NOMO-1 treated with DMSO at 0.1 percent for 48 hours (cell line): ENCODE results near the gene CCL2.
A peak's percentile ranks its signal among the peaks of the same experiment; 100 is the strongest.

ENCODE experiments used
- DNase-seq: peaks from one replicate; lab custom pipeline; 2025; ENCODE audit not compliant: unreplicated experiment; lab: John Stamatoyannopoulos, UW

Gene CCL2

DNA sequence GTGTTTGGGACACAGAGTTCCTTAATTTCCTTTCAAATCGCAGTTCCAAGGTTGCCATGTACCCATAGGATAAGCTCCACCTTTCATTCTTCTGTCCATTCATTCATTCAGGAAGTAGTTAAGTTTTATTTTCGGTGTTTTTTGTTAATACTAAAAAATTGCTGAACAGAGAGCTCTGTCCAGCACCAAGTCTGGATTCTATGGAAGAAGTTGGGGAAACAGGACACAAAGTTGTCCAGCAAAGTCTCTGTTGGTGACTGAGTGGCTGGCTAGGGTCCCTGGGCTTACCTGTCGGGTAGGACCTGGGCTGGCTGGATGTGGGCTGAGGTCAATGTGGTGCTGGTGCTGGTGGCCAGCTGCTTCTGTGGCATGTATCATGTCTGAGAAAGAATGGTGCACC is 17.6 kb upstream of the CCL2 start:
- no peak for DNase-seq

DNA sequence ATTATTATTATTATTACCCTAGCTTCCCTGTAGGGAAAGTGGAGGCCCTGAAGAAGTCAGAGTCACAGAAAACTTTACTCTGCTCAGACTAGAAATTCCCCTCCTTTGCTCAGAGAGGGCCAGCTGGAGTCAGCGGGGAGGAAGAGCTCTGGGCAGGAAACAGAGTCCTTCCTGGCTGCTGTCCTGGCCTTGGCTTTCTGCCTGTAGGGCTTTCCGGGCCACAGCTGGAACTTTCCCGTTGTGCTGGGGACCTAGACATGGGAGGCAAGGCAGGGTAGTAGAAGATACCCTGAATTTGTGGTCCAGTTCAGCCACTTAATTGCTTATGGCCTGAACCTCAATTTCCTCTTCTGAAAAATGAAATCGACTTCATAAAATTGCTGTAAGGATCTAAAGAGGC is 14.0 kb upstream of the CCL2 start:
- DNase-seq: peak; percentile 45

DNA sequence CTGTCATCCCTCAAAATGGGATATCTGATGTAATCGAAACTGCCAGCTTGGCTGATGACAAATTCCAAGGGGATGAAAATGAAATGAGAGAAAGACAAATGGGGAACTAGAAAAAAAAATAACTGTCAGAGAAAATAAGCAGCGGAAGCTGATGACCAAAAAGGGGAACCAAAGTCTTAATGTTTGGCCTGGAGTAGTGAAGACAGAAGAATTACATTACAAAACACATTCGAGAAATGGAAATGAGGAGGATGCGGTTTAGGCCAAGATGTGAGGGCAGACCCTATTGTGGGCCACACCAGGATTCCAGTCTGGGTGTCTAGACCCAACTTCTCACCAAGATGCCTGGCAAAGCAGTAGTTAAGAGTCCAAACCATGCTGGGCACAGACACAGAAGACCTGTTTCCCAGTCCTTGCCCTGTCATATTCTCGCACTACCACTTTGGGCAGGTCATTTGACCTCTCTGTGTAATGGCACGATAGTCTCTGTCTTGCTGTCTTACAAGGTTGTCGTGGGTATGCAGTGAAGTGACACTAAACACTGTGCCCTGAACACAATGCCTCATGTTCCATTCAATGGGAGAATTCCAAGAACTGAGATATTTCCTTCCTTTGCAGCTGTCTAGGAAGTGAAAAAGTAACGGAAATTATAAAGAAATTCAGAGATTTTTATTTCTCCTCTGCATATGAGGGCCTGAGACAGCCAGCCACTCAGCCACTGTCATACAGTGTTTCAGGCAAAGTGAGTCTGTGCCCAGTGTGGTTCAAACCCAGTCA is 12.3 kb upstream of the CCL2 start:
- DNase-seq: peak; percentile 96

DNA sequence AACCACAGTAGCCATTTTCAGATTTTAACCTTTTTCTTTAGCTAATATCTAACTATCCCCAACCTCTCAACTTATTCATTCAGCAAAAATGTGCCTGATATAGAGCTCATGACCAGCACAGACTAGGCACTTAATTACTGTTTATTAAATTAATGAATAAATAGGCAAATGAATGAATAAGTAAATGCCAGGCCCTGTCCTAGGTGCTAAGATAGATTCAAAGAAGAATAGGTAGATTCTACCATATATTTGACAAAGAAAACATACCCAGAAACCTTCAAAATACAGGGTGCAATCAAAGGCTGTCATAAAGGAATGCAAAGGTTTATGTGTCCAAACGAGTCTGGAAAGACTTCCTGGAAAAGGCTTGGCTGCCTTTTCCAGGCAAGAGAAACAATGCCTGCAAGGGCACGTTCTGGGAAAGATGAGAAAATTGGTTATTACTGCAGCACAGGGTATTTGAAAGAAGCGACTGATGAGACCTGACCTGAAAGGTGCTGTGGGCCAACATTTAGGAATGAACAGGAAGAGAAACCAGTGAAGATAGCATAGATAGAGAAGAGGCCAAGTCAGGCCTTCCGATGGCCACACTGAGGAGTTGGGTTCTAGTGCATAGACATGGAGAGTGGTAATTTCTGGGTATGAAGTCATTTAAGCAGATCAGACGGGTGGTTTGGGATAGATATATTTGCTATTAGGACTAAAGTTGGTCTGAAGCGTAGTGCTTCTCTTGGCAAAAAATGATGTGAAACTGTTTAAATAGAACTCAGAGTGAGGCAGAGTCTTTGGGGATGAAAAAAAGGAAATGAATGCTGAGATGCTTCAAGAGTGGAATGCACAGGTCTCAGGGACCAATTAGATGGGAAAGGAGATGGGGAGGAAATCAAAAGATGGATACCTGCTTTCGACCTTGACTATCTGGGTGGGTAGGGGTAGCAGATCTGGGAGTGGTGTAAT is 11.4 kb upstream of the CCL2 start:
- DNase-seq: peak; percentile 54

DNA sequence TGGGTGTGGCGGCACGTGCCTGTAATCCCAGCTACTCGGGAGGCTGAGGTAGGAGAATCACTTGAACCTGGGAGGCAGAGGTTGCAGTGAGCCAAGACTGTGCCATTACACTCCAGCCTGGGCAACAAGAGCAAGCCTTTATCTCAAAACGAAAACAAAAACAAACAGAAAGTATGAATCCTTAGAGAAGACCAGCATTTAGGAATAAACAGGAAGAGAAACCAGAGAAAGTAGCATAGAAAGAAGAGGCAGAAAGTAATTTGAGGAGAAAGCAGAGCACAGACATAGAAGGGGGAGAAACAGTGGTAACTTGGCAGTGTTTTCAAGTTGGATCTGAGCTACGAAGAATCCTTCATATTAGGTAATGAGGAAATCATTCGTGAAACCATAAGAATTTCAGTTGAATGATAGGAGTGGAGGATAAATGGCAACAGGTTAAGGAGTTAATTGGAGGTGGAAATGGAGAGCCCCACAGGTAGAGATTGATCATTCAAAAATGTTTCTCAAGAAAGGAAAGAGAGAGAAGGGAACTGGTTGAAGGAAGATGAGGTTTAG is 9.7 kb upstream of the CCL2 start:
- DNase-seq: peak; percentile 30

DNA sequence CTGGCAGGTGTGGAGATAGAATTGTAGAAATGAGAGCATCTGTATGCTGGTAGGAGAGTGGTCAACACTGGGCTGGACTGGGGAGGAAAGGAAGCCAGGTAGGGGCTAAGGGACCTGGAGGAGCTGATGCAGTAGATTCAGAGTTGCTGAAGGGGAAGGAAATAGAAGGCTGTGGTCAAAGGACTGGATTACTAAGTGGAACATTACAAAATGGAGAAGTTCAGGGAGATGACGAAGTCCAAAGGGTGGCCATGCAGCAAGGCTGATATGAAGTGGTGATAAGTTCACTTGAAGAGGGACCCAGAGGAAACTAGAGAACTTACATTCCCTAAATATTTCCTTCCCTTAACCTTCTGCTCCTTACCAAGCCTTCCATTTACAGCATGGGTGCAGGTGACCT is 8.6 kb upstream of the CCL2 start:
- peak; percentile 96 for DNase-seq

DNA sequence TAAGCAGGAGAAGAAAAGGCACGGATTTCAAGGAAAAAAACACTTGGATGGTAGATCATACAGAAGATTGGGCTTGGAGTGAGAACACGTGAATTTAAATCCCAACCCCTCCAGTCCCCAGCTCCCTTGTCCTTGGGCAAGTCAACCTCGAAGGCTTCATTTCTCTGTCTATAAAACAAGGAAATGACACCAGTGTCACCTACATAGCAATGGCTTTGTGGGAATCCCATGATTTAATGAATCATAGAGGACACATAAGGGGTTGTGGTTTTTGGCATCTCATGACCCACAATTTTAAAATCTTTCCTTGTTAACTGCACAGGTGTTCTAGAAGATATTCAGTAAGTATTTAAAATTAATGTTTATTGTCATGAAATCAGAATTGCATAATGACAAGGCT is 8.2 kb upstream of the CCL2 start:
- DNase-seq: peak; percentile 31

DNA sequence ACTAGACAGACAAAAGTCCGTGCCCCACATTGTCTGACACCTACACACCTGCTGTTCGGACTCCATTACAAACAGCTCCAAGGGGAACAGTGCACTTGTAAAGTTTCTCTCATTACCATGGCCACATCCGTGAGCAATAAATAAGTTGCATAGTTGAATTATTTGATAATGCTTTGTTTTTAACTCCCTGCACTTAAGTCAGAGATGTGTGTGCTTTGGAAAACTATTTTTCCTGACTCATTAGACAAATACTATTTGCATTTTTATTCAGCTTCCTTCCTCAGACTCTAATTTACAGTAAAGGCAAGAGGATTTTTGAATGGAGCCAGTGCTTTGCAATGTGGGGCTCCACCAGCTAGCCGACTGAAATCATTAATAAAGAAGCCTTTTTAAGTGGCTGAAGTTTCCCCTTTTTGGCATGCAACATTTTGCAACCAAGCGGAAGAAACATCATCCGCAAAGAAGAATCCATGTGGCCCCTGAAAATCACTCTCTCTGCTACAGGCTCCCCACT is 6.5 kb upstream of the CCL2 start:
- DNase-seq: peak; percentile 76

DNA sequence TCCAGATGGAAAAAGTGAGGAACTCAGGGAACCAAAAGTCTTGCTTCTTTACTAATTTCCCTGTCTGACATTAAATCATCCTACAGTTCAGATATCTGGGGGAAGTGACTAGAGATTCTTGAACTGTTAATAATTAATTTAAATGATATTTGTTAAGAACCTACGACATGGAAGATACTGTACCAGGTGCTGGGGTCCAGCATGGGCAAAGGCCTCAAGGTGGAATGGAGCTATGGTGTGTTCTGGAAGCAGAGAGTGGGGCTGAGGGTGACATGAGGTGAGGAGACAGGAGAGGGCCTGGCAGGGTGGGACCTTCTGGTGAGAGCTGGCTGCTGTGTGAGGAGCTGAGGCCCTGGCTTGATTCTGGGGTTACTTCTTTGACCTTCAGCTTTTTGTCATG is 6.0 kb upstream of the CCL2 start:
- no peak for DNase-seq

DNA sequence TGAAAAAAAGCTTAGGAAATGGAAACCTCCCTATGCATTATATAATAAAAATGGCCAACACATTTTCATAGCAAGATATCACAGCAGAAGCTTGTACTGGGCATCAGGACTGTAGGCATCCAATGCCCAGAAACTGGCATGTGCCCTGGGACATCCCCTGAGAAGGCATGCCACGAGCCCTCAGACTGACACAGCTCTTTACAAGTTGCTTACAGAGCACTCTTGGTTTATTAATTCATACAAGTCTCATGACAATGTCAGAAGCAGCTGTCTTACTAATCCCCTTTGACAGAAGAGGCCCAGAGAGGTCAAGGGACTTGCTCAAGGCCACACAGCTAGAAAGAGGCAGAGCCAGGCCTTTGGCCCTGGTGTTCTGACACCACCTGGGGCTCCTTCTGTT is 5.6 kb upstream of the CCL2 start:
- DNase-seq: no peak

DNA sequence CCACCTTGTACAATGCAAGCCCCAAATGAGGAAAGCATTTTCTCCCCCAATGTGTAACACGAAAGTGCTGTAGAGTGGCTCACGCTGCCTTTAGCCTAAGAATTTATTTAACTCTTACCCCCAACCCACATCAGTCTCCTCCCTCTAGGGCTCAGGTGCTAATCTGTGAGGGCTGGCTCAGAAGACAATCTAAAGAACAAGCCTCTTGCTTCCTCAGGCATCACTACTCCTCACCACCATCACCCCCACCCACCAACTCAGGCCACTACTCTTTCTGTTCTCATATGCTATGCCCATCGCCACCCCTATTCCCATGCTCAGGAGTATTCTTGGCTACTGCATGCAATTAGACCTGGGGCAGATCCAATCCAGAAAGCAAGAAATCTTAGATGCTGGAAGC is 3.9 kb upstream of the CCL2 start:
- no peak for DNase-seq

DNA sequence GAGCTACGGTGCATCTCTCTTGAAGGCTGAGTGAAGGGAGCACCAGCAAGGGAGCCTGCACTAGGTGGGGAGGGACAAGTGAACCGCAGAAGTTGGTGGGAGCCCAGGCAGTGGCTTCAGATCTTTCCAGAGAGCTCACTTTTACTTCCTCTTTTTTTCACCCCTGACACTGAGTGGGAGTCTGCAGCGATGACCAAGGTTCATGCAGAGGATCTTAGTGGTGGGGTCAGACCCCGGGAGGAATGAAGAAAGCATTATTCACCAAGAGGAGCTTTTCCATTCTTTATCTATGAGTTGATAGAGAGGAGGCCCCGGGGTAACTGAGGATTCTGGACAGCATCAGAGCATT is 3.0 kb upstream of the CCL2 start:
- DNase-seq: peak; percentile 91

DNA sequence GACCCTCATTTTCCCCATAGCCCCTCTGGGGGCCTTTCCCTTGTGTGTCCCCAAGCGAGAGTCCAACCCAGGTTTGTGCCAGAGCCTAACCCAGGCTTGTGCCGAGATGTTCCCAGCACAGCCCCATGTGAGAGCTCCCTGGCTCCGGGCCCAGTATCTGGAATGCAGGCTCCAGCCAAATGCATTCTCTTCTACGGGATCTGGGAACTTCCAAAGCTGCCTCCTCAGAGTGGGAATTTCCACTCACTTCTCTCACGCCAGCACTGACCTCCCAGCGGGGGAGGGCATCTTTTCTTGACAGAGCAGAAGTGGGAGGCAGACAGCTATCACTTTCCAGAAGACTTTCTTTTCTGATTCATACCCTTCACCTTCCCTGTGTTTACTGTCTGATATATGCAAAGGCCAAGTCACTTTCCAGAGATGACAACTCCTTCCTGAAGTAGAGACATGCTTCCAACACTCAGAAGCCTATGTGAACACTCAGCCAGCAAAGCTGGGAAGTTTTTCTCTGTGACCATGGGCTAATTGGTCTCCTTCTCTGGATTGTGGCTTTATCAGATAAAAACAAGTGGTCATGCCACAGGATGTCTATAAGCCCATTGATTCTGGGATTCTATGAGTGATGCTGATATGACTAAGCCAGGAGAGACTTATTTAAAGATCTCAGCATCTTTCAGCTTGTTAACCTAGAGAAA is 2.5 kb upstream of the CCL2 start:
- no peak for DNase-seq

DNA sequence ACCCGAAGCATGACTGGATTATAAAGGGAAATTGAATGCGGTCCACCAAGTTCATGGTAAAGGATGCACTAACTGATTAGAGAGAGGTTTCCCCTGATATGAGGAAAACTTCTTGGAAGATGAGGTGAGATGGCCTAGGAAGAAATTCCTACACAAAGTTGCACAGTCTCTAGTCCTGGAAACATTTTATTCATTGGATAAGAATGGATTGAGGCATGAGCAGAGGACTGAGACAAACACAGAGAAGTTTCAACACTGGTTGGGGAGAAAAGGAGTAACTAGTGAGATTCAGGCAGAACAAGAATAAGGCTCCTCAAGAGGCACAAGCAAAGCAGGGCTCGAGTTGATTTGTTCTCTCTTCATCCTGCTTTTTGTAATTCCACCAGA is 2.0 kb upstream of the CCL2 start:
- no peak for DNase-seq

DNA sequence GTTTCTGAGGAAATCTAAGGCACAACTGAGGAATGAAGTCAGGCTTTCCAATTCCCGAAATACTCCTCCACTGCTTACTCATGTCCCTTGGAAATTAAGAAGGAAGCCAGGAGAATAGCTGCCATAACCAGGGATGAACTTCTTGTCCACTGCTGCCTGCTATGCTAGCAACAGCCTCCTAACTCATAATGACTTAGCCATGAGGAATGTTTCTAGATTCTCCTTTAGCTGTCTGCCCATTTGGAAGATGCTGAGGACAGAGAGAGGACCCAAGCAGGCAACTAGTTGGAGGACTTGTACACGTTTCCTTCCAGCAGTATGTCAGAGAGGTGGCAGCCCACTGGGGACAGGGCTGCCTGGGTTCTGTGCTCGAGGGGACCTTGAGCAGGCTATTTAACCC is 939 bp upstream of the CCL2 start:
- DNase-seq: no peak

DNA sequence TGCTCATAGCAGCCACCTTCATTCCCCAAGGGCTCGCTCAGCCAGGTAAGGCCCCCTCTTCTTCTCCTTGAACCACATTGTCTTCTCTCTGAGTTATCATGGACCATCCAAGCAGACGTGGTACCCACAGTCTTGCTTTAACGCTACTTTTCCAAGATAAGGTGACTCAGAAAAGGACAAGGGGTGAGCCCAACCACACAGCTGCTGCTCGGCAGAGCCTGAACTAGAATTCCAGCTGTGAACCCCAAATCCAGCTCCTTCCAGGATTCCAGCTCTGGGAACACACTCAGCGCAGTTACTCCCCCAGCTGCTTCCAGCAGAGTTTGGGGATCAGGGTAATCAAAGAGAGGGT is 272 bp downstream of the CCL2 start:
- DNase-seq: no peak

DNA sequence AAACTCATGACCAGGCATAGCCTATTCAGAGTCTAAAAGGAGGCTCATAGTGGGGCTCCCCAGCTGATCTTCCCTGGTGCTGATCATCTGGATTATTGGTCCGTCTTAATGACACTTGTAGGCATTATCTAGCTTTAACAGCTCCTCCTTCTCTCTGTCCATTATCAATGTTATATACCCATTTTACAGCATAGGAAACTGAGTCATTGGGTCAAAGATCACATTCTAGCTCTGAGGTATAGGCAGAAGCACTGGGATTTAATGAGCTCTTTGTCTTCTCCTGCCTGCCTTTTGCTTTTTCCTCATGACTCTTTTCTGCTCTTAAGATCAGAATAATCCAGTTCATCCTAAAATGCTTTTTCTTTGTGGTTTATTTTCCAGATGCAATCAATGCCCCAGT is 756 bp downstream of the CCL2 start:
- DNase-seq: no peak

DNA sequence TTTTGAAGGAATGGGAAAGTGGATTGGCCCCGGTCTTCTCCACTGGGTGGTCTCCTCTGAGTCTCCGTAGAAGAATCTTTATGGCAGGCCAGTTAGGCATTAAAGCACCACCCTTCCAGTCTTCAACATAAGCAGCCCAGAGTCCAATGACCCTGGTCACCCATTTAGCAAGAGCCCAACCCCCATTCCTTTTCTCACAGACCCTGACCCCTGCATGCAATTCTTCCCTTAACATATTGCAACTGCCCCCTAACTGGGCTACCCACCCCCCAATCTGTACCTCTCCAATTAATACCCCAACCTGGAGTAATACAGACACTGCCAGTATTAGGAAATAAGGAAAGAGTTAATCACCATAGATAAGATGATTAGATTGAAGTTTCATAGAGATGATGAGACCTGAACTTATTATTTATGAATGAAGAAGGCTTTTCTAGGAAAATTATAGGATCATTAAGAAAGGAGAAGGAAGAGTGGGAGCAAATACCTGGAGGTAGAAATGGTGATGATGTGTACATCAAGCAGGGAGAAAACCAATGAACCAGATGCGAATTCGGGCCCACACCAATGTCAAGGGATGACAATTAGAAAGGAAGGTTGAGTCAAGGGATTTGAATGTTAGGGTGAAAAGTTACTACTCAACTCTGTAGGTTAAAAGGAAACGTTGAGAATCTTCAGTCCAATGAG is 2.4 kb downstream of the CCL2 start:
- DNase-seq: no peak

DNA sequence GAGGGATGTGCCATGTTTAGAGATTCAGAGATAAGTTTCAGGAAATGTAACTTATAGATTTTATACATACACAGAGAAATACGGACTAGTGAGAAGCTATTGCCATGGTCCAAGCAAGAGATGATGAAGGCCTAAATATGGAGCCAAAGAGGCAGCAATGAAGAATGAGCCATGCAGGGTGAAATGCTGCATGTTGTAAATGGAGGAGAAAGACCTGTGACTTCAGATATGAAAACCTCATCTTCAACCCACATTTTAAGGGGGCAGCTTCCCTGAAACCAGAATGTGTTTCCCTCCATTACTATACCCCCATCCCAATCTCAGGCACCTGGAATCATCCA is 2.9 kb downstream of the CCL2 start:
- no peak for DNase-seq

DNA sequence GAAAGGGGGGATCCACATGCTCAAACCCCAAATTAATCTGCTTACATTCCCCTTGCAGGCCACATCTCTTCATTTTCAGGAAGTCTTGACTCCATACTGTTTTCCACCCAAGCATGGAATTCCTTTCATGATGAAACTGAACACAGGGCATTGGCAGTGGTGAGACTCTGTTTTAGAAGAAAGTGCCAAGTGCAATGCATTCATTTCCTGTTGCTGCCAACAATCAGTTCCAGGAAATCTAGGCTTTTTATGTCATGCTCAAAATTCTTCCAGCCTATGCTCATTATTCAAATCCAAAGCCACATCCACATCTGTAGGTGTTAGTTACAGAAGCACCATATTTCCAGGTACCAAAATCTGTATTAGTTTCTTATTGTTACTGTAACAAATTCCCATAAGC is 4.1 kb downstream of the CCL2 start:
- no peak for DNase-seq

DNA sequence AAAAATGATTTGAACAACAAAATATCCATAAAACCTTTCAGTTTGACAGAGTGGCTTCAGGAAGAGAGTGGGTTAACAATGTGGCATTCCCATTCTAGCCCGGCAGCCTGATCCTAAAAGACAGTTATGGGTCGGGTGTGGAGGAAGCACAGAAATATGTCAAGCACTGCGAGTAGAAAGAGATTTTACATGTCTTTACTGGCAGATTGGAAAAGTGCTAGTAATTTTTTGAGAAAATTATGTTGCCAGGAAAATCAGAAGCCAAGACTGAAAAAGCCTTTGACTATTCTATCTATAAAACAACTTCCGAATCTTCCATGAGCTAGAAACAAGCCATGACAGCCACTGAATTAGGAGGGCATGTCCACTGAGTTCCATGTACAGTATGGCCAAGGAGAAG is 5.8 kb downstream of the CCL2 start:
- no peak for DNase-seq
